ENCODE measurements around the gene FCHSD2. TPM values are rescaled to one million over a fixed set of nuclear protein-coding genes. Genes with fewer than 3 reads are reported as not detected.

The FCHSD2 gene
- total RNA-seq, 2 experiments from 2014 or later: 53.3 to 60.1 TPM

DNA sequence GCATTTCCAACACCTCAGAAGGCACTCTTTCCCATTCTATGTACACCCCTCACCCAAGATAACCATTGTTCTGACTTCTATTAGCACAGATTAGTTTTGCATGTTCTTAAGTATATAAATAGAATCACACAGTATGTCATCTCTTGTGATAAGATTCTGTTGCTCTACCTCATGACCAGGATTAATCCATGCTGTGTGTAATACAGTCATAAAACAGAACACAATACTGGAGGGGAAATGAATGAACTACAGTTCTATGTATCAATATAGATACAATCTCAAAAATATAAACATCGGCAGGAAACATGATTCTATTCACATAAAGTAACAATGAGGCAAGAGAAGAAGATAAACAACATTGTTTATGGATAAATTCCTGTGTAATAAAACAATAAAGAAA, 176.4 kb downstream of the FCHSD2 start:
- ATAC-seq (ENCODE audit: low read depth): no peak
- Mint-ChIP-seq H3K4me1 (peaks cover 32% of the 10 kb centered on the region), H3K27ac (no peak overlapping the region), H3K4me3 (no peak overlapping the region), H3K36me3 (peaks cover 33% of the 10 kb centered on the region), H3K27me3 (no peaks in the 10 kb centered on the region), H3K9me3 (no peaks in the 10 kb centered on the region)
- no peak for DNase-seq
- POLR2A ChIA-PET: no interaction called here

DNA sequence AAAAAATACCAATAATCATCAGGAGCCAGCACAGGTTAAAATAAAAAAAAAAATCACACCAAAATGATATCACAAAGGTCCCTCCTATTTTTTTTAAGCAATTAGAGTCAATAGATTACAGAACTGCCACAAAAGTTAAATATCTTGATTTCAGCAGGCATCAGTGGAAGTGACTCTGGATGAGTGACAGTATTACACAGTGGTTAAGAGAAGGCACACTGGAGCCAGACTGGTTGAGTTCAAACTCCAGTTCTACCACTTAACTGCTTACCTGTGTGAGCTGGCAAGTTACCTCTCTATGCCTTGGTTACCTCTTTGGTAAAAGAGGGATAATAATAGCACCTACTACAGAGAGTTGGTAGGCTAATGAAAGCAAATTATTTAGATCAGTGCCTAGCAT, 179.4 kb downstream of the FCHSD2 start:
- POLR2A ChIA-PET: no interaction called here
- no peaks in the 10 kb centered on the region for H3K9me3 Mint-ChIP-seq

DNA sequence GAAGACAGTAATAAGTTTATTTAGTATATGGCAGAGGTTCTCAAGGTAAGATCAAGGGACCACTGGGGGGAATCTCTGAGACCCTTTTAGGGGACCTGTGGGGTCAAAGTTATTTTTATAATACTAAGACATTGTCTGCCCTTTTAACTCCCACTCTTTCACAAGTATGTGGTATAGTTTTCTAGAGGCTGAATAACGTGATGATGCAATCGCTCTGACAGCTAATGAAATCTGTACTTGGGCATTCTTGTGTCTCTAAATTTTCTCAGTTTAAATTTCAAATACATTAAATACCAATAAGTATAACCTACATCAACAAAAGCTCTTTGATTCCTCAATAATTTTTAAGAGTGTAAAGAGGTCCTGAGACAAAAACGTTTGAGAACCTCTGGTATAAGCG, 180.0 kb downstream of the FCHSD2 start:
- H3K4me3 Mint-ChIP-seq: no peak overlapping the region
- POLR2A ChIA-PET: no interaction called here
- peaks cover 17% of the 10 kb centered on the region for H3K4me1 Mint-ChIP-seq
- no peaks in the 10 kb centered on the region for H3K27me3 Mint-ChIP-seq
- DNase-seq (no peak), ATAC-seq (ENCODE audit: low read depth) (no peak)
- no peak overlapping the region for H3K27ac Mint-ChIP-seq
- H3K36me3 Mint-ChIP-seq: peaks cover 48% of the 10 kb centered on the region
- peaks cover 4% of the 10 kb centered on the region for H3K9me3 Mint-ChIP-seq

More for the DNA sequence above, 179.4 kb downstream of the FCHSD2 start:
- H3K4me1 Mint-ChIP-seq: peaks cover 17% of the 10 kb centered on the region
- DNase-seq: no peak
- no peaks in the 10 kb centered on the region for H3K27me3 Mint-ChIP-seq
- no peak overlapping the region for H3K4me3 Mint-ChIP-seq
- no peak overlapping the region for H3K27ac Mint-ChIP-seq
- peaks cover 47% of the 10 kb centered on the region for H3K36me3 Mint-ChIP-seq
- no peak for ATAC-seq (ENCODE audit: low read depth)

DNA sequence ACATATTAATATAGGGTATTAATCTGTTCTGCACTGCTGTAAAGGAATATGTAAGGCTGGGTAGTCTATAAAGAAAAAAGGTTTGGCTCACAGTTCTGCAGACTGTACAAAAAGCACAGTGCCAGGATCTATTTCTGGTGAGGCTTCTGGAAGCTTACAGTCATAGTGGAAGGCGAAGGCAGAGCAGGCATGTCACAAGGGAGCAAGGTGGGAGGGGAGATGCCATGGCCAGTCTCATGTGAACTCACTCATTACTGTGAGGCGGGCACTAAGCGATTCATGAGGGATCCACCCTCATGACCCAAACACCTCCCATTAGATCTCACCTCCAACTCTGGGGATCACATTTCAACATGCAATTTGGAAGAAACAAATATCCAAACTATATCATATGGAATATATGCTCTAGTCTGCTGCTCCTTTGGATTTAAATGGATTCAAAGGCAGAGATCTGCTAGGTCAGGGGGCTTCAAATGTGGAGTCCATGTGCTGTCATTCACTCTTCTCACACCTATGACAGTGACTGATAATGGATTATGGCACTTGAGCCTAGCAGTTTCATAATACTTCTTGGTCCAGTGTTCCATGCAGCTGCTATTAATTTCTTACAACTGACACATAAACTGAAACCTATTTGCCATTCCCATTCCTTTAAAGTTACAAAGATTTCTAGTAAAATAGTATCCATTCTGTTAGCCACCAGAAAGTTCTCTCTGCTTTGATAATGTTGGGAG, 182.0 kb downstream of the FCHSD2 start:
- ATAC-seq (ENCODE audit: low read depth) (no peak), DNase-seq (no peak)
- peaks cover 43% of the 10 kb centered on the region for H3K36me3 Mint-ChIP-seq
- H3K27ac Mint-ChIP-seq: no peak overlapping the region
- H3K4me3 Mint-ChIP-seq: no peak overlapping the region
- POLR2A ChIA-PET: no interaction called here
- no peaks in the 10 kb centered on the region for H3K27me3 Mint-ChIP-seq
- peaks cover 4% of the 10 kb centered on the region for H3K9me3 Mint-ChIP-seq
- peaks cover 14% of the 10 kb centered on the region for H3K4me1 Mint-ChIP-seq

DNA sequence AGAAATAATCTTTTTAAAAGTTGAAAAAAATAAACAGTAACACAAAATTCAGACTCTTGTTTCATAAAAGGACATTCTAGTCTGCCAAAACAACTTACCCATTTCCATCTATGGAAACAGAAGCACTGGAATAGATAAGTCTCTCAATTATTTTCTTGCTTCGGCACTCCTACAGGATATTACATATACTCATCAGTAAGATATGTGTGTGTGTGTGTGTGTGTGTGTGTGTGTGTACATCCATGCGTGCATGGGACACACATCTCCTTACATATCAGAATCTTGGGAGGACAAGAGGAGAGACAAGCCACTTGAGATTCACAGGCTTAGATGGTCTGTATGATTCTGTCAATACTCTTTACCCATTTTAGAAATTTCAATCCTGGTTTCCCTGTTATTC, 183.3 kb downstream of the FCHSD2 start:
- peaks cover 4% of the 10 kb centered on the region for H3K9me3 Mint-ChIP-seq
- POLR2A ChIA-PET: no interaction called here
- H3K4me3 Mint-ChIP-seq: no peak overlapping the region
- H3K36me3 Mint-ChIP-seq: peaks cover 42% of the 10 kb centered on the region
- H3K27me3 Mint-ChIP-seq: no peaks in the 10 kb centered on the region
- DNase-seq (no peak), ATAC-seq (ENCODE audit: low read depth) (no peak)
- H3K4me1 Mint-ChIP-seq: peaks cover 8% of the 10 kb centered on the region
- H3K27ac Mint-ChIP-seq: no peak overlapping the region

DNA sequence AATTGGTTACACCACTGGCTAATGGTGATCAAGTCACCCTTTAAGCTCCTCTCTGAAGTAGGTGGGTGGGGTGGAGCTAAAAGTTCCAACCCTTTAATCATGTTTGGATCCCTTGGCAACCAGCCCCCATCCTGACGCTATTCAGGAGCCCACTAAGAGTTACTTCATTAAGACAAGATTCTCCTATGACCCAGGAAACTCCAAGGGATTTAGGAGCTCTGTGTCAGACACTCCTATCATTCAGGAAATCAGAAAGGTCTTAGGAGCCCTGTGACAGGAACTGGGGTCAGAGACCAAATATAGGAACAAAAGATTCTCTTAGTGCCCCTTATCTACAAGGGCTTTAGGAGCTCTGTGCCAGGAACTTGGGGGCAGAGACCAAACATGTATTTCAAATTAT, 186.7 kb downstream of the FCHSD2 start:
- Mint-ChIP-seq H3K4me3 (no peak overlapping the region), H3K4me1 (peaks cover 8% of the 10 kb centered on the region), H3K27ac (no peak overlapping the region), H3K9me3 (peaks cover 4% of the 10 kb centered on the region), H3K27me3 (no peaks in the 10 kb centered on the region), H3K36me3 (peaks cover 39% of the 10 kb centered on the region)
- DNase-seq (no peak), ATAC-seq (ENCODE audit: low read depth) (no peak)
- POLR2A ChIA-PET: no interaction called here

DNA sequence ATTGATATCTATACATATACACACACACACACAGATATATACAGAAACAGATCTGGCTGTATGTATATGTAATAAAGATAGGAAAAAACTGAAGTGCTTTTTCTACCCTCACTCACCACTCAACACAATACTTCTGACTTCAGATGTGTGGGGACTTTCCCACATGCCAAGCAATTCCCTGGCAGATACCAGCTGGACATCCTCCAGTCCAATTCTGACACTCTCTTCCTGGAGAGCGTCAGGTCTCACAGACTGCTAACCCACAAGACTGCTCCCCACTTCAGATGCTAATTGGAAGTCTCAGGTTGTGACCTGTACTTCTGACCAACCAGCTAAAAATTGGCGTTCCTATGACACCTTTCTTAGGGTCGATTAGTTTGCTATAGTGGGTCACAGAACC, 187.3 kb downstream of the FCHSD2 start:
- H3K36me3 Mint-ChIP-seq: peaks cover 37% of the 10 kb centered on the region
- no peak overlapping the region for H3K4me3 Mint-ChIP-seq
- peaks cover 5% of the 10 kb centered on the region for H3K4me1 Mint-ChIP-seq
- no peak overlapping the region for H3K27ac Mint-ChIP-seq
- H3K27me3 Mint-ChIP-seq: no peaks in the 10 kb centered on the region
- DNase-seq (no peak), ATAC-seq (ENCODE audit: low read depth) (no peak)
- H3K9me3 Mint-ChIP-seq: peaks cover 4% of the 10 kb centered on the region
- POLR2A ChIA-PET: no interaction called here

DNA sequence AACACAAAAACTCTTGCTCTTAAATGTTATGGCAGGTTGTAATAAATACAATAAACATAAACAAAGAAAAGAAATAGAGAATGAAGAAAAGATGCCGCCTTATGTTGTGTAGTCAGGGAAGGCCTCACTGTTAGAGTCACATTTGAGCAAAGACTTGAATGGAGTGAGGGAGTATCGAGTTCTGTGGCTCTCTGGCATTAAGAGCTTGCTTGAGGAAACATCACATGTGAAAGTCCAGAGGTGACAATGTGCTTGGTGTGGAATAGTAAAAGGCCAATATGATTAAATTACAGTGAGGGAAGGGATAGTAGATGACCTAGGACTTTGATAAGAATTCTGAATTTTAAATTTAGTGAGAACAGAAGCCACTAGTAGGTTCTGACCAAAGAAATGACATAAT, 188.5 kb downstream of the FCHSD2 start:
- POLR2A ChIA-PET: no interaction called here
- Mint-ChIP-seq H3K9me3 (peaks cover 4% of the 10 kb centered on the region), H3K36me3 (peaks cover 33% of the 10 kb centered on the region), H3K27ac (no peak overlapping the region), H3K4me1 (peaks cover 5% of the 10 kb centered on the region), H3K27me3 (no peaks in the 10 kb centered on the region), H3K4me3 (no peak overlapping the region)
- DNase-seq (no peak), ATAC-seq (ENCODE audit: low read depth) (no peak)

DNA sequence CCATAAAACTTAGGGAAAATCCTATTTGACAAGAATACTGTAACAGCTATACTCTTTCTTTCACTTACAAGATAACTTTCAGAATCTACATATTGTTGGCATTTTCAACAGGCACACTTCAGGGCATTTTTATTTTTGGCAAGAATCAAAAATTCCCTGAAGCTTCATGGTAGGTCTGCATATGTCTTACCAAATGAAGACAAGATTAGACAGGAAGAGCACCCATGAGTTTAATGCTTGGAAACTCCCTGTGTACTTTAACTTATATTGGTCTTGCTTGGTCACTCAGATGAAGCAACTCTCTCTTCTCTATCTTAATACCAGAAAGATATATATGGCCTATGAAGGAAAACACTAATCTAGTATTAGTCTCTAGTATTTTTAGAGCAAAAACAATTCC, 190.2 kb downstream of the FCHSD2 start:
- Mint-ChIP-seq H3K9me3 (no peaks in the 10 kb centered on the region), H3K27me3 (no peaks in the 10 kb centered on the region), H3K4me1 (peaks cover 5% of the 10 kb centered on the region), H3K36me3 (peaks cover 26% of the 10 kb centered on the region), H3K27ac (no peak overlapping the region), H3K4me3 (no peak overlapping the region)
- POLR2A ChIA-PET: no interaction called here
- no peak for DNase-seq
- no peak for ATAC-seq (ENCODE audit: low read depth)

DNA sequence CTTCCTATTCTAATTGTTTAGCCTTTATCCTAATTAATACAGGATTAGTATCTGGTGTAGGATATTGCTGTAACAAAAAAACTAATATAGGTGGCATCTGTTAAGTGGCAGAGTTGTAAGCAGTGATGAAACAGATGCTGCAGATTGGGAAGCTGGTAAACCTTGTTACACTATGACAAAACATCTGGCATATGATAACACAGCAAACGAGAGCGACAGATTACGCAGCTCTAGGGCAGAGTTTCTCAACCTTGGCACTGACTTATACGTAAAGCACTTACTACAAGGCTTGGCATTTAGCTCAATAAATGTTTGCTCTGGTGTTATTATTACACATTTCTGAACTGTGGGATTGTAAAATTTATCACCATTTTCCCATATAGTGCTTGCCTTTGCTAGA, 190.9 kb downstream of the FCHSD2 start:
- DNase-seq (no peak), ATAC-seq (ENCODE audit: low read depth) (no peak)
- POLR2A ChIA-PET: no interaction called here
- no peaks in the 10 kb centered on the region for H3K9me3 Mint-ChIP-seq
- peaks cover 27% of the 10 kb centered on the region for H3K36me3 Mint-ChIP-seq
- H3K27ac Mint-ChIP-seq: no peak overlapping the region
- H3K27me3 Mint-ChIP-seq: no peaks in the 10 kb centered on the region
- H3K4me3 Mint-ChIP-seq: no peak overlapping the region
- peaks cover 4% of the 10 kb centered on the region for H3K4me1 Mint-ChIP-seq

DNA sequence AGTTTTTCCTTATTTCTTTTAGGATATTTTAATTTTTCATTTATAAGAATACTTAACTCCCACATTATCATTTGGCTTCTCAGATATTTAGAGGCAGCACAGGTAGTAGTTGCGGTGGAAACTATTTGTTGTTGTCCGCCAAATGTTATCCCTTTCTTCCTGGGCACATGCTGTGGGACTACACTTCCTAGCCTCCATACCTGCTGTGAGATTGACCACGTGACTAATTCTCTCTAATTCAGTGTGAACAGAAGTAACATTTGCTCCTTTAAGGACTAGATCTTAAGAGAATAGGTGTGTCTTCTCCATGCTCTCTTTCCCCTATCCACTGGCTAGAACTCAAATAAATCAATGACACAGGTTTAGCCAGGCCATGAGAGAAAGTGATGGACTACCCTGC, 191.4 kb downstream of the FCHSD2 start:
- Mint-ChIP-seq H3K27me3 (no peaks in the 10 kb centered on the region), H3K4me1 (no peaks in the 10 kb centered on the region), H3K4me3 (no peak overlapping the region), H3K27ac (no peak overlapping the region), H3K36me3 (peaks cover 22% of the 10 kb centered on the region), H3K9me3 (no peaks in the 10 kb centered on the region)
- POLR2A ChIA-PET: no interaction called here
- no peak for DNase-seq
- ATAC-seq (ENCODE audit: low read depth): no peak

DNA sequence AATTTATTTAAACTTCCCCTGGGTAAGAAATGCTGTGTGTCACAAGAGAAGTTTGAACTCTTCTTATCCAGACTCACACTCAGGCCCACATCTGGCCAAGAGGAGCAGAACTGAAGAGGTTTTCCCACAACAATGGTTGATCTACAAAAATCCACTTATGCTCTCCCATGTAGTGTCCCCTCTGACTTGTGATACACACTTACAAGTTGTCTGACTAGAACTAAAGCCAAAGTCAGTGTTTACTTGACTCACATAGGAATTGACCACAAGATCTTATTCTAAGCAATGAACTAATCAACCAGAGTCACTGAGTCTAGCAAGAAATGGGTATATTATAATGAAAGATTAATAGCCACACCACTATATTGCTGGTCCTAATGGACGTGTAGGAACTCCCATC, 194.9 kb downstream of the FCHSD2 start:
- Mint-ChIP-seq H3K4me3 (no peak overlapping the region), H3K36me3 (peaks cover 24% of the 10 kb centered on the region), H3K4me1 (no peaks in the 10 kb centered on the region), H3K27me3 (no peaks in the 10 kb centered on the region), H3K27ac (no peak overlapping the region), H3K9me3 (no peaks in the 10 kb centered on the region)
- POLR2A ChIA-PET: no interaction called here
- no peak for DNase-seq
- no peak for ATAC-seq (ENCODE audit: low read depth)

DNA sequence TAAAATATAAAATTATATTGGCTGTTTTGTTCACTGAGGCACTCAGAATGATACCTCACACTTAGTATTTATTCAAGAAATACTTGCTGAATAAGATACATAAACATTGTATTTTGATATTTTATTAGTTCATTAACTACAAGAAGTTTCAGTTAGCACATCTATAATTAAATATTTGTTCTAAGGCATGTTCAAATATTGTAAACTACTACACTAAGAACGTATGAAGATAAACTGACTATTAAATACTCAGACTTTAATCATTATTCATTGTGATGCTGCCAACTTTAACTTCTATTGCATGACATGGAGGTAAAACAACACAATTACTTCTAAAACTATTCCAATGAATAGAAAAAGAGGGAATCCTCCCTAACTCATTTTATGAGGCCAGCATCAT, 198.5 kb downstream of the FCHSD2 start:
- Mint-ChIP-seq H3K36me3 (peaks cover 28% of the 10 kb centered on the region), H3K4me3 (no peak overlapping the region), H3K4me1 (no peaks in the 10 kb centered on the region), H3K27ac (no peak overlapping the region), H3K27me3 (no peaks in the 10 kb centered on the region), H3K9me3 (no peaks in the 10 kb centered on the region)
- DNase-seq (no peak), ATAC-seq (ENCODE audit: low read depth) (no peak)
- POLR2A ChIA-PET: no interaction called here

DNA sequence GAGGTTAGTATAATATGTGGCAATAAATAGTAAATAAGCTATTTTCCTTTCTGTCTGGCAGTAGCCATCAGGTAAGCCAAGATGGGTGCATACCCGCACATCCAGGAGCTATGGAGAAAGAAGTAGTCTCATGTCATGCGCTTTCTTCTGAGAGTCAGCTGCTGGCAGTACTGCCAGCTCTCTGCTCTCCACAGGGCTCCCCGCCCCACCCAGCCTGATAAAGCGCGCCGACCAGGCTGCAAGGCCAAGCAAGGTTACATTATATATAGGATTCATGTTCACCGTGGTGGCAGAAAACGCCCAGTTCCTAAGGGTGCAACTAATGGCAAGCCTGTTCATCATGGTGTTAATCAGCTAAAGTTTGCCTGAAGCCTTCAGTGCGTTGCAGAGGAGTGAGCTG, 201.7 kb downstream of the FCHSD2 start:
- Mint-ChIP-seq H3K9me3 (no peaks in the 10 kb centered on the region), H3K36me3 (peaks cover 28% of the 10 kb centered on the region), H3K27ac (no peak overlapping the region), H3K27me3 (no peaks in the 10 kb centered on the region), H3K4me1 (no peaks in the 10 kb centered on the region), H3K4me3 (no peak overlapping the region)
- DNase-seq (no peak), ATAC-seq (ENCODE audit: low read depth) (no peak)
- POLR2A ChIA-PET: no interaction called here

DNA sequence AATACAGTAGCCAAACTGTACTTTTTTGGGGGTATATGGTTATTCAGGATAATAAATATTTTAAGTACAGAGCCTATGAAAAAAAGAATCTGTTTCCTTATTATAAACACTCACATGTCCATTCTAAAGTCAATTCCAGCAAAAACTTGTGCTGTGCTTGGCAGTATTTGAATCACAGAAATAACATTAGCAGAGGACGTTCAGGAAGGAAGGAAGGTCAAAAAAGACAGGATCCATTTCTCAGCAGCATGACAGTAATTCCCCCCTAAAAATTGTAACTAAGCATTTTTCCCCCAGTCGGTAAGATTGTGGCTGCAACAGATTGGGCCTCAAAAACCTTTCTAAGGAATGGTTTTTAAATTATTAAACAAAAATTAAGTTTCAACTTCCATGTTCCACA, 203.1 kb downstream of the FCHSD2 start:
- Mint-ChIP-seq H3K9me3 (no peaks in the 10 kb centered on the region), H3K36me3 (peaks cover 26% of the 10 kb centered on the region), H3K27ac (no peak overlapping the region), H3K4me3 (no peak overlapping the region), H3K27me3 (no peaks in the 10 kb centered on the region), H3K4me1 (no peaks in the 10 kb centered on the region)
- DNase-seq: no peak
- no peak for ATAC-seq (ENCODE audit: low read depth)
- POLR2A ChIA-PET: no interaction called here

Data from activated naive CD8-positive, alpha-beta T cell treated with anti-CD3 and anti-CD28 coated beads, Interleukin-2, amount 10 ng/mL, durations not matched to agents 7 days and 5 days (primary cell).